Trophoblast cell (in vitro differentiated cells and primary cell): Measurements from ENCODE around the gene DCX.

ENCODE experiments used
- DNase-seq, 2 donors: peaks; one replicate each; pipeline ENCODE4 v3.0.0-alpha.2; 2016
- H2AFZ ChIP-seq: 2 replicates; pipeline ENCODE4 v1.6.1; 2013; ENCODE audit warnings: low read length, moderate library complexity, mild to moderate bottlenecking; ENCODE audit not compliant: insufficient read depth, poor library complexity
- H2AK5ac ChIP-seq: 2 replicates; pipeline ENCODE4 v1.6.1; 2013; ENCODE audit warnings: mild to moderate bottlenecking, low read length
- H2BK120ac ChIP-seq: 2 replicates; pipeline ENCODE4 v1.6.1; 2013; ENCODE audit warnings: low read length, mild to moderate bottlenecking, moderate library complexity; ENCODE audit not compliant: insufficient read depth, poor library complexity
- H2BK12ac ChIP-seq: 2 replicates; pipeline ENCODE4 v1.6.1; 2013; ENCODE audit warnings: mild to moderate bottlenecking, low read length, moderate library complexity
- H2BK5ac ChIP-seq: 2 replicates; pipeline ENCODE4 v1.6.1; 2013; ENCODE audit warnings: low read length, low read depth, moderate library complexity, mild to moderate bottlenecking; ENCODE audit not compliant: poor library complexity
- H3K14ac ChIP-seq: 2 replicates; pipeline ENCODE4 v1.6.1; 2013; ENCODE audit warnings: mild to moderate bottlenecking, low read length
- H3K18ac ChIP-seq: 2 replicates; pipeline ENCODE4 v1.6.1; 2013; ENCODE audit warnings: mild to moderate bottlenecking, low read length
- H3K23ac ChIP-seq: 2 replicates; pipeline ENCODE4 v1.6.1; 2013; ENCODE audit warnings: low read length
- H3K27ac ChIP-seq: 2 replicates; pipeline ENCODE4 v1.5.1; 2013; ENCODE audit warnings: low read depth, mild to moderate bottlenecking, inconsistent platforms, low read length, moderate library complexity
- H3K27me3 ChIP-seq: 2 replicates; pipeline ENCODE4 v1.6.1; 2013; ENCODE audit warnings: inconsistent platforms, mild to moderate bottlenecking, low read length, moderate library complexity; ENCODE audit not compliant: insufficient read depth
- H3K36me3 ChIP-seq, 2 experiments: 1 replicate in 1 of 2; 2 replicates in 1 of 2; pipeline ENCODE4 v1.6.1; 2013; ENCODE audit warnings: low read length in 2 of 2, mild to moderate bottlenecking in 2 of 2, moderate library complexity in 1 of 2; ENCODE audit not compliant: insufficient read depth in 2 of 2, control insufficient read depth in 1 of 2
- H3K4ac ChIP-seq: 2 replicates; pipeline ENCODE4 v1.6.1; 2013; ENCODE audit warnings: low read depth, mild to moderate bottlenecking, low read length, moderate library complexity
- H3K4me1 ChIP-seq, 2 experiments: 1 replicate in 1 of 2; 2 replicates in 1 of 2; pipeline ENCODE4 v1.6.1; 2013; ENCODE audit warnings: low read length in 2 of 2, mild to moderate bottlenecking in 2 of 2, moderate library complexity in 1 of 2; ENCODE audit not compliant: insufficient read depth in 2 of 2, control insufficient read depth in 1 of 2
- H3K4me2 ChIP-seq: 2 replicates; pipeline ENCODE4 v1.6.1; 2013; ENCODE audit warnings: inconsistent platforms, mild to moderate bottlenecking, low read length, moderate library complexity
- H3K4me3 ChIP-seq: 2 replicates; pipeline ENCODE4 v1.5.1; 2013; ENCODE audit warnings: mild to moderate bottlenecking, low read depth, low read length, inconsistent platforms
- H3K79me1 ChIP-seq: one replicate; pipeline ENCODE4 v1.6.1; 2013; ENCODE audit warnings: low read length
- H3K79me2 ChIP-seq: 2 replicates; pipeline ENCODE4 v1.6.1; 2013; ENCODE audit warnings: low read length, mild to moderate bottlenecking; ENCODE audit not compliant: control insufficient read depth, insufficient read depth, poor library complexity
- H3K9ac ChIP-seq: 2 replicates; pipeline ENCODE4 v1.6.1; 2013; ENCODE audit warnings: mild to moderate bottlenecking, low read length
- H3K9me3 ChIP-seq: 2 replicates; pipeline ENCODE4 v1.6.1; 2013; ENCODE audit warnings: low read depth, mild to moderate bottlenecking, control low read depth, inconsistent platforms, low read length; ENCODE audit not compliant: insufficient read depth
- H4K12ac ChIP-seq: 2 replicates; pipeline ENCODE4 v1.6.1; 2013; ENCODE audit warnings: low read depth, mild to moderate bottlenecking, low read length, moderate library complexity
- H4K8ac ChIP-seq: 2 replicates; pipeline ENCODE4 v1.6.1; 2013; ENCODE audit warnings: low read depth, mild to moderate bottlenecking, low read length, moderate library complexity
- H4K91ac ChIP-seq: one replicate; pipeline ENCODE4 v1.6.1; 2013; ENCODE audit warnings: low read depth, mild to moderate bottlenecking, low read length, moderate library complexity
- WGBS: extraction: QIAGEN DNeasy Blood & Tissue Kit; methylation state at CpG from one replicate; pipeline ENCODE4 v1.1.7; 2013; ENCODE audit warnings: missing lambda C conversion rate; ENCODE audit not compliant: insufficient read length, insufficient coverage; ENCODE audit errors: extremely low coverage; 5-methylcytosine and 5-hydroxymethylcytosine counted together

Gene DCX

DNA sequence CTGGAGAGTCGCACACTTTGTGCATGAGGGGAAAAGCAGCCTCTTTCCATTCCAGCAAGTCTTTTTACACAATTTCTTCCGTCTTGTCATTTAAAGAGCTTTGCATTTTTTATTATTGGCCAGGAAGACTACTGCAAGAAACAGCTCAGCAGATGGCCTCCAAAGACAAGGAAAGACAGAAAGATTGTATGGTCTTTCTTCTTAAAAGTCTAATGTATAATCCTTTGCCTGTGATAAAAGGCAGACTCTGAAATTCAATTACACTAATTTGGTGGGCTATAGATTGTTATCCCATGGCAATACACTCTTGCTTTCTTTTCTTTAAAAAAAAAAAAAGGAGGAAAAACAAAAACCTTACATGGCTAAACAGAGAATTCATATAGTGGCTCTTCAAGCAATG, 147.6 kb downstream of the DCX start:
- H3K18ac ChIP-seq, result no peak overlapping the region
- no peak overlapping the region for H4K8ac ChIP-seq
- H2AK5ac ChIP-seq, result no peak overlapping the region
- no peak overlapping the region for H3K4me3 ChIP-seq
- peak overlapping the region; percentile 24 for H2BK120ac ChIP-seq
- no CpG with 5 or more reads among the region's 2 CpGs for WGBS
- H4K91ac ChIP-seq, result no peak overlapping the region
- peaks cover 3 to 10% of the 10 kb centered on the region in 2 experiments for H3K4me1 ChIP-seq
- H4K12ac ChIP-seq, result no peak overlapping the region
- H3K23ac ChIP-seq, result no peak overlapping the region
- no peak overlapping the region for H3K9ac ChIP-seq
- H2BK5ac ChIP-seq, result no peak overlapping the region
- peak overlapping the region; percentile 83 for H3K27ac ChIP-seq
- no peaks in the 10 kb centered on the region for H3K27me3 ChIP-seq
- H2AFZ ChIP-seq, result no peak overlapping the region
- no peak overlapping the region for H3K4ac ChIP-seq
- H3K9me3 ChIP-seq, result no peaks in the 10 kb centered on the region
- peaks cover 11% of the 10 kb centered on the region for H3K79me1 ChIP-seq
- no peak overlapping the region for H3K4me2 ChIP-seq
- H3K36me3 ChIP-seq, result peaks cover 0 to 2% of the 10 kb centered on the region in 2 experiments
- H2BK12ac ChIP-seq, result no peak overlapping the region
- no peak for DNase-seq
- H3K14ac ChIP-seq, result no peak overlapping the region
- peaks cover 1% of the 10 kb centered on the region for H3K79me2 ChIP-seq

DNA sequence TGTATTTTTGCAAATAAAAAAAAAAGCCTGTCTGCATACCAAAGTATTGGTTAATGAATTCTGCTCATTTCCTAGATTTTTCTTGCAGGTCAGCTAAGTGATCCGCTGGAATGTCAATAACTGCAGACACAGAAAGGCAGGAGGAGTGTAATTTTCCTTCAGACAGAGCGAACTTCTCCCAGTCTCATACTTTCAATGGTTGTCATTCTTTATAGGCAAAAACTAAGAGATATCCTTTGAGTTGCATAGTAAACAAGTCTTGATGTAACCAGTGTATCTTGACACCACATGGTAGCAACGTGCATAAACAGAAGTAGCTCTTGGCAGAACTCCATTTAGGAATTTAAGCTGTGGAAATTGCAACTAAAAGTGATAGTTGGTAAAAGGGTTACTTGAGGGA, 149.9 kb downstream of the DCX start:
- peaks cover 8% of the 10 kb centered on the region for H3K79me1 ChIP-seq
- no peak overlapping the region for H3K23ac ChIP-seq
- H3K9me3 ChIP-seq, result no peaks in the 10 kb centered on the region
- no peak overlapping the region for H2AK5ac ChIP-seq
- peak overlapping the region; percentile 81 for H3K27ac ChIP-seq
- H2BK12ac ChIP-seq, result no peak overlapping the region
- H2BK5ac ChIP-seq, result no peak overlapping the region
- H3K79me2 ChIP-seq, result peaks cover under 1% of the 10 kb centered on the region
- H4K8ac ChIP-seq, result no peak overlapping the region
- no peak overlapping the region for H3K9ac ChIP-seq
- H3K4me1 ChIP-seq, result peaks cover 3 to 9% of the 10 kb centered on the region in 2 experiments
- H3K14ac ChIP-seq, result no peak overlapping the region
- H3K4ac ChIP-seq, result no peak overlapping the region
- no peak overlapping the region for H3K4me3 ChIP-seq
- no peak overlapping the region for H4K12ac ChIP-seq
- WGBS, result no CpG with 5 or more reads among the region's 3 CpGs
- no peaks in the 10 kb centered on the region for H3K27me3 ChIP-seq
- no peak overlapping the region for H4K91ac ChIP-seq
- no peak overlapping the region for H2BK120ac ChIP-seq
- DNase-seq, result peak; percentile 66 to 90
- H3K4me2 ChIP-seq, result no peak overlapping the region
- H3K18ac ChIP-seq, result no peak overlapping the region
- H2AFZ ChIP-seq, result no peak overlapping the region
- peaks cover 0 to 2% of the 10 kb centered on the region in 2 experiments for H3K36me3 ChIP-seq

DNA sequence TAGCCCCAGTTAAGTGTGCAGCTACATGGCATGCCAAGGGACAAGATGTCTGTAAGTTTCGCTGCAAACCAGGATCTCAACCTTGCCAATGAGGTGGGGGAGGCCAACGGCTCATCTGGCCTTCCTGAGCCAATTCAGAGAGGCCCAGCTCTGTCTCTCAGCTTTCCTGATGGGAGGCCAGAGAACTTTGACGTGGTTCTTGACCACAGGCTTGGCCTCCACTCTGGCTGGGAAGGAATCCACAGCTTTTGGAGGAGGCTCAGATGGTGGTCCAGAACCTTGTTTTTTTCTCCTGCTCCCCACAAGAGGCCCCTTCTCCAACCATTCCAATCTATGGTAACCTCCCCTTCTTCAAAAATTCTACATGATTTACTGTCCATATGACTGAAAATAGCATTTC, 151.5 kb downstream of the DCX start:
- Histone ChIP-seq H3K79me2 (no peaks in the 10 kb centered on the region), H3K23ac (no peak overlapping the region), H2BK5ac (peak overlapping the region; percentile 9), H3K18ac (peak overlapping the region; percentile 56), H2AFZ (no peak overlapping the region), H3K36me3 (peaks cover 0 to 2% of the 10 kb centered on the region in 2 experiments), H4K12ac (no peak overlapping the region), H3K14ac (peak overlapping the region; percentile 6), H3K4me2 (no peak overlapping the region), H3K27me3 (no peaks in the 10 kb centered on the region), H3K4ac (no peak overlapping the region), H2AK5ac (no peak overlapping the region), H2BK120ac (peak overlapping the region; percentile 29), H4K91ac (peak overlapping the region; percentile 47), H3K9ac (no peak overlapping the region), H3K4me3 (no peak overlapping the region), H3K9me3 (no peaks in the 10 kb centered on the region), H4K8ac (no peak overlapping the region), H2BK12ac (peak overlapping the region; percentile 12), H3K79me1 (peaks cover 7% of the 10 kb centered on the region), H3K4me1 (peaks cover 3 to 9% of the 10 kb centered on the region in 2 experiments), H3K27ac (peak overlapping the region; percentile 84)
- no peak for DNase-seq
- no CpG with 5 or more reads among the region's 3 CpGs for WGBS

DNA sequence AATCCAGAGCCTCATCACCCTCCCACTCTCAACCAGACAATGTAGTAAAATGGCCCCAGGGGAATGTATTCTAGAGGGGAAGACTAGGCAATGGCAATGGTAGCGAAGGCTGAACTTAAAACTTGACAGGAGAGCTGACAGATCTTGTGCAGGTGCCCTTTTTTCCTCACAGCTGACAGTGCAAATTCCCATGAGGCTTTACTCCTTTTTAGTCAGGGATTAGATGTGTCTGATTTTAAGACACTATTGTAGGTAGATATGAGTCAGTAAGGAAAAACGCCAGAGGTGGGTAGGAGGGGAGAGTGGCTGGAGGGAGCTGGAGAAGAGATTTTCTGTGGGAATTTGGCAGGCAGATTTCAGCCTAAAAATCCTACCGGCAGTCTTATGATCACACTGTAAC, 152.4 kb downstream of the DCX start:
- Histone ChIP-seq H2BK12ac (no peak overlapping the region), H3K36me3 (peaks cover 0 to 2% of the 10 kb centered on the region in 2 experiments), H4K8ac (no peak overlapping the region), H3K4me3 (no peak overlapping the region), H2AK5ac (no peak overlapping the region), H4K91ac (no peak overlapping the region), H3K4ac (no peak overlapping the region), H3K18ac (no peak overlapping the region), H2BK5ac (no peak overlapping the region), H3K23ac (no peak overlapping the region), H3K27ac (peak overlapping the region; percentile 84), H3K9me3 (no peaks in the 10 kb centered on the region), H3K4me2 (no peak overlapping the region), H3K79me2 (no peaks in the 10 kb centered on the region), H3K4me1 (peaks cover 3 to 9% of the 10 kb centered on the region in 2 experiments), H3K27me3 (no peaks in the 10 kb centered on the region), H4K12ac (no peak overlapping the region), H3K14ac (no peak overlapping the region), H2BK120ac (no peak overlapping the region), H2AFZ (no peak overlapping the region), H3K79me1 (peaks cover 7% of the 10 kb centered on the region), H3K9ac (no peak overlapping the region)
- DNase-seq, result peak in 1 of 2 donors; percentile 30
- WGBS, result no CpG with 5 or more reads among the region's 3 CpGs
